Activated CD8-positive, alpha-beta T cell treated with anti-CD3 and anti-CD28 coated beads, Interleukin-2, amount 10 ng/mL, durations not matched to agents 7 days and 5 days (primary cell): Measurements from ENCODE around the gene VEGFA. TPM values are rescaled to one million over a fixed set of nuclear protein-coding genes. Genes with fewer than 3 reads are reported as not detected.

Experiments
- ATAC-seq: fragments of 150-1000 bp; cut with Tn5 transposase; one replicate; pipeline ENCODE4 v1.10.0; 2021; ENCODE audit warnings: moderate library complexity
- CTCF ChIA-PET: fragments of 350-600 bp; sonication (Branson Sonifier 250); formaldehyde crosslinking; loops from one replicate; lab custom pipeline; 2021; ENCODE audit warnings: antibody characterized with exemption; lab: Charles Lee
- POLR2A ChIA-PET: fragments of 350-600 bp; sonication (Branson Sonifier 250); formaldehyde crosslinking; loops from one replicate; lab custom pipeline; 2021; ENCODE audit warnings: antibody characterized with exemption; lab: Charles Lee
- DNase-seq: peaks from one replicate; pipeline ENCODE4 v3.0.0-alpha.2; 2020
- H3K27ac Mint-ChIP-seq: one replicate; pipeline ENCODE4 v1.8.0; 2021; ENCODE audit warnings: mild to moderate bottlenecking, mixed read lengths
- H3K27me3 Mint-ChIP-seq: one replicate; pipeline ENCODE4 v1.8.0; 2021; ENCODE audit warnings: low read depth, mixed read lengths
- H3K36me3 Mint-ChIP-seq: one replicate; pipeline ENCODE4 v1.8.0; 2021; ENCODE audit warnings: low read depth, mixed read lengths
- H3K4me1 Mint-ChIP-seq: one replicate; pipeline ENCODE4 v1.8.0; 2021; ENCODE audit warnings: low read depth, mixed read lengths
- H3K4me3 Mint-ChIP-seq: one replicate; pipeline ENCODE4 v1.8.0; 2021; ENCODE audit warnings: mild to moderate bottlenecking, mixed read lengths
- H3K9me3 Mint-ChIP-seq: one replicate; pipeline ENCODE4 v1.8.0; 2022; ENCODE audit warnings: mixed read lengths; ENCODE audit not compliant: insufficient read depth
- total RNA-seq, 2 experiments: library from RNA; stranded (reverse); gene quantifications; one replicate each; pipeline ENCODE4 v1.2.3, GENCODE V29; 2021

Gene VEGFA
- total RNA-seq, 2 experiments from 2014 or later, result 37.9 to 39.3 TPM

DNA sequence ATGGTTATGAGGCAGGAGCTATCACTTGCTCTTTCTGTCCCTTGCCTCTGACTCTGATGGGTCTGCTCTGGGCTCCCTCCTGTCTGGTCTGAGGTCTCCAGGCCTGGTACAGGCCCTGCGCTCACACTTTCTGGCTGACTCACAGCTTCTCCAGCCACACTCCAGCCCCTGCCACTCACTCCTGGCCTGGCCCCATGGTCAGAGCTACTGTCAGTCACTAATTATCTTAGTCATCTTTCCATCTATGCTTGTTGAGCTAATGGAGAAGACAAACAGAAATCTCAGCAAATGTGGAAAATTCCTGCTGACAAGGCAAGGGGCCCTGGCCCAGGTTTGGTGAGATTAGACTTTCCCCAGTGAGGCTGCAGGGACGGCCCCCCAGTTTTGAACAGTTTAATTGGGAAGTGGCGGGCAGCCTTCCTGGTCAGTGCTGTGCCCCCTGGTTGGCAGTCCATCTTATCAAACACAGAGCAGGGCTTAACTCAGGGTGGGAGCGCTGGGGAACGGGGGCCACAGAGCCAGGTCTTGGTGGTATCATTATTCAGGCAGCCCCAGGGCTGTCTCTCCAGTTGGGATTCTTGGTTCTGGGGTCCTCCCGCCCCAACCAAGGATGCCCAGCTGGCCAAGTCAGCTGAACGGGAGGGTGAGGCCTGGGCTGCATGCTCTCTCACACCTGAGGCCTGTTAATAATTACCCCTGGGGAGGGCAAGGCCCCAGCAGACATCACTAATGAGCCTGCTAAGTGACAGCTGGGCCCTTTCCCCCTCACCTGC, 63.4 kb downstream of the VEGFA start:
- Mint-ChIP-seq H3K27me3 (peaks cover 8% of the 10 kb centered on the region), H3K4me3 (no peak overlapping the region), H3K4me1 (no peaks in the 10 kb centered on the region), H3K36me3 (no peaks in the 10 kb centered on the region), H3K9me3 (no peaks in the 10 kb centered on the region), H3K27ac (no peak overlapping the region)
- ChIA-PET POLR2A (interaction anchor here (1.2 kb wide), 1 partner anchor 167 kb away, joined by 3 read pairs; no protein-coding TSS in a partner anchor), CTCF (interaction anchor here (1.6 kb wide), 1 partner anchor 242 kb away, joined by 4 read pairs; no protein-coding TSS in a partner anchor)
- ATAC-seq (no peak), DNase-seq (no peak)

DNA sequence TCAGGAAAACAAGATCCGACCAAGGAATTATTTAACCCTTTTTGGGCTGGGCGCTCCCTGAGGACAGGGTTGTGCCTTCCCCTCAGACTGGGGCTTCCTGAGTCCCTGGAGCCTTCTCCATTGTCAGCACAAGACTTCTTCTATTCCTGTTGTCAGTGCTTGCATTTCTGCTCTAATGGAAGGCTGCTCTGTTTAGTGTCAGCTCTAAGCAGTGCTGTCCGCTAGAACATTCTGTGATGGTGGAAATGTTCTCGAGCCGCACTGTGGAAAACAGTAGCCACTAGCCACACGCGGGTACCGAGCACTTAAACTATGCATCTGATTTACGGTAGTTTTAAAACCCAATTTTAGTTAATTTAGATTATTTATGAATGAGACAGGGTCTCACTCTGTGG, 64.0 kb downstream of the VEGFA start:
- CTCF ChIA-PET, result interaction anchor here (1.6 kb wide), 1 partner anchor 241 kb away, joined by 4 read pairs; no protein-coding TSS in a partner anchor
- Mint-ChIP-seq H3K4me1 (no peaks in the 10 kb centered on the region), H3K27me3 (peaks cover 8% of the 10 kb centered on the region), H3K9me3 (no peaks in the 10 kb centered on the region), H3K4me3 (no peak overlapping the region), H3K27ac (no peak overlapping the region), H3K36me3 (no peaks in the 10 kb centered on the region)
- POLR2A ChIA-PET, result no interaction called here
- DNase-seq (no peak), ATAC-seq (no peak)

- Mint-ChIP-seq H3K4me1 (no peaks in the 10 kb centered on the region), H3K27me3 (peaks cover 8% of the 10 kb centered on the region), H3K27ac (no peak overlapping the region), H3K36me3 (no peaks in the 10 kb centered on the region), H3K9me3 (no peaks in the 10 kb centered on the region), H3K4me3 (no peak overlapping the region)
- no peak for DNase-seq
- ATAC-seq, result no peak
- POLR2A ChIA-PET, result no interaction called here
- CTCF ChIA-PET, result interaction anchor here (1.6 kb wide), 1 partner anchor 240 kb away, joined by 4 read pairs; no protein-coding TSS in a partner anchor
Observed at GRCh38 chr6:43834528-43835155, 64.6 kb downstream of the VEGFA start.

DNA sequence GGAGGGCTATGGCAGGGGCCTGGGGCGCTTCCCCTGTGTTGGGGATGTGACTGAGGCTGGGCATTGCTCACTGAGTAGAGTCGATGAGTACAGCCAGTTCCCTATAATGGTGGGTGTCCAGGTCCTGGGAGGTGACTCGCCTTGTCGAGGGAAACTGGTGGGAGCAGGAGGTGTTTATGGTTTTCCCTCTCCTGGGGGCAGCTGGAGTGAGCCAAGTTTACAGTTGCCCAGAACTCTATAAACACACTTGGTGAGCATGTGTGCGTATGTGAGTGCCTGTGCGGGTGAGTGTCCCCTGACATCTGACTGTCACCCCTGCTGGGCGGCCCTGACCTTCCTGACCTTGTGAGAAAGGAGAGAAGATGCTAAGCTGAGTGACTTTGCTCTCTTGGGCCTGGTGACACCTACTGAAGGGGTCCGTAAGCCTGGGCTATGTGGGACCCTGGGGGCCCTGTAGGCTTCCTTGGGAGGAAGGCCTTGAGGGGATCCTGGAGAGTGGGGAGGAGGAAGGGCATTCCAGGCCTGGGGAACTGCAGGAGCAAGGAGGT, 65.9 kb downstream of the VEGFA start:
- ATAC-seq (no peak), DNase-seq (no peak)
- Mint-ChIP-seq H3K4me3 (no peak overlapping the region), H3K4me1 (no peaks in the 10 kb centered on the region), H3K27ac (no peak overlapping the region), H3K9me3 (no peaks in the 10 kb centered on the region), H3K27me3 (peaks cover 3% of the 10 kb centered on the region), H3K36me3 (no peaks in the 10 kb centered on the region)
- ChIA-PET POLR2A (no interaction called here), CTCF (no interaction called here)

Other genes starting within 250 kb of the VEGFA start
- gene XPO5, start 194.2 kb upstream of the VEGFA start, total RNA-seq, result 10 to 100 TPM; 57.6 to 62.1 TPM
- 10 to 100 TPM; 73.1 to 75.2 TPM for gene POLH, start 194.0 kb upstream of the VEGFA start, total RNA-seq
- gene GTPBP2, start 140.9 kb upstream of the VEGFA start, total RNA-seq, result 10 to 100 TPM; 94.3 to 99.4 TPM
- gene MAD2L1BP, start 134.4 kb upstream of the VEGFA start, total RNA-seq, result 10 to 100 TPM; 44.2 to 44.6 TPM
- gene RSPH9, start 125.2 kb upstream of the VEGFA start, total RNA-seq, result not detected
- 10 to 100 TPM; 38.7 to 43.2 TPM for gene MRPS18A, start 82.4 kb upstream of the VEGFA start, total RNA-seq